ENCODE results near the gene BYSL. TPM values are rescaled to one million over a fixed set of nuclear protein-coding genes. Genes with fewer than 3 reads are reported as not detected.

The BYSL gene
- total RNA-seq, 2 donors from 2014 or later = 5.3 to 11.6 TPM

- no peak overlapping the region for H3K27ac ChIP-seq
- ATAC-seq (ENCODE audit: insufficient number of reproducible peaks, low FRiP score, low read depth) (no peak), DNase-seq (ENCODE audit: low spot score) (no peak)
- no peaks in the 10 kb centered on the region for H3K36me3 ChIP-seq
- no peak overlapping the region for H3K4me3 ChIP-seq
- no peaks in the 10 kb centered on the region for H3K4me1 ChIP-seq (ENCODE audit: control insufficient read depth in 1 of 2, low read depth in 2 of 2)
- H3K9me3 ChIP-seq = no peaks in the 10 kb centered on the region
- no peaks in the 10 kb centered on the region for H3K27me3 ChIP-seq (replicated peaks; ENCODE audit: insufficient read depth)
- TF ChIP-seq CTCF (IDR thresholded peaks at IDR 0.05) = no peak
Observed at GRCh38 chr6:41976794-41977484, 55.6 kb downstream of the BYSL start.

Other genes starting within 250 kb of the BYSL start
- 10 to 100 TPM; 22.9 to 23.8 TPM for gene TFEB, start 185.9 kb upstream of the BYSL start, total RNA-seq
- gene PGC, start 174.1 kb upstream of the BYSL start, total RNA-seq = 10 to 100 TPM in 1 of 2 donors, not detected in 1; 53.1 TPM
- gene FRS3, start 141.6 kb upstream of the BYSL start, total RNA-seq = 1 to 10 TPM; 2.6 to 3.2 TPM
- 1 to 10 TPM; 3.1 to 4.6 TPM for gene PRICKLE4, start 140.7 kb upstream of the BYSL start, total RNA-seq
- 10 to 100 TPM; 62.7 to 63.1 TPM for gene TOMM6, start 133.8 kb upstream of the BYSL start, total RNA-seq
- gene USP49, start 26.1 kb upstream of the BYSL start, total RNA-seq = 1 to 10 TPM; 3.3 to 3.8 TPM
- 10 to 100 TPM in 1 of 2 donors, 1 to 10 TPM in 1; 5.6 to 11.6 TPM for gene MED20, start 360 bp upstream of the BYSL start, total RNA-seq
- 100 to 1,000 TPM; 131 to 170 TPM for gene CCND3, start 20.3 kb downstream of the BYSL start, total RNA-seq
- 10 to 100 TPM; 24.5 to 40.8 TPM for gene TAF8, start 129.0 kb downstream of the BYSL start, total RNA-seq
- 1 to 10 TPM in 1 of 2 donors, under 1 TPM in 1; 0.54 to 2.4 TPM for gene C6orf132, start 221.1 kb downstream of the BYSL start, total RNA-seq

Data from thoracic aorta (tissue), 2 donors.